Measurements from ENCODE around the gene SDR9C7.
"Not testable (repeated sequence)": the region's sequence is repeated elsewhere in the genome, so short reads cannot be mapped to it uniquely, and the experiment has no call there.

DNA sequence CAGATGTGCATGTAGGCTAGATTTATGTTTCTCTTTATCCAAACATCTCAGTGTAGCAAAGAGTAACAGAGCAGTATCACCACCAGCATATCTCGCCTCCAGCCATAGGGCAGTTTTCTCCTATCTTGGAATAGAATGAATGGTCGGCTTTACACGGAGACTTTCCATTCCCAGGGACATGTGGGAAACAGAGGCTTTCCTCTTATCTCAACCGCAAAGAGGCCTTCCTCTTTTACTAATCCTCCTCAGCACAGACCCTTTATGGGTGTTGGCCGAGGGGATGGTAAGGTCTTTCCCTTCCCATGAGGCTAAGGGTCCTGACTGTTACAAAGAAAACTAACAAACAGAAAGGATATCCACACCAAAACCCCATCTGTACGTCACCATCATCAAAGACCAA lies 34.7 kb upstream of the SDR9C7 start:
- TF ChIP-seq, protein P1, sequence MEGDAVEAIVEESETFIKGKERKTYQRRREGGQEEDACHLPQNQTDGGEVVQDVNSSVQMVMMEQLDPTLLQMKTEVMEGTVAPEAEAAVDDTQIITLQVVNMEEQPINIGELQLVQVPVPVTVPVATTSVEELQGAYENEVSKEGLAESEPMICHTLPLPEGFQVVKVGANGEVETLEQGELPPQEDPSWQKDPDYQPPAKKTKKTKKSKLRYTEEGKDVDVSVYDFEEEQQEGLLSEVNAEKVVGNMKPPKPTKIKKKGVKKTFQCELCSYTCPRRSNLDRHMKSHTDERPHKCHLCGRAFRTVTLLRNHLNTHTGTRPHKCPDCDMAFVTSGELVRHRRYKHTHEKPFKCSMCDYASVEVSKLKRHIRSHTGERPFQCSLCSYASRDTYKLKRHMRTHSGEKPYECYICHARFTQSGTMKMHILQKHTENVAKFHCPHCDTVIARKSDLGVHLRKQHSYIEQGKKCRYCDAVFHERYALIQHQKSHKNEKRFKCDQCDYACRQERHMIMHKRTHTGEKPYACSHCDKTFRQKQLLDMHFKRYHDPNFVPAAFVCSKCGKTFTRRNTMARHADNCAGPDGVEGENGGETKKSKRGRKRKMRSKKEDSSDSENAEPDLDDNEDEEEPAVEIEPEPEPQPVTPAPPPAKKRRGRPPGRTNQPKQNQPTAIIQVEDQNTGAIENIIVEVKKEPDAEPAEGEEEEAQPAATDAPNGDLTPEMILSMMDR (IDR thresholded peaks at IDR 0.05) = not testable (repeated sequence)
- TF ChIP-seq POLR2A (IDR thresholded peaks at IDR 0.05) = not testable (repeated sequence)
